Transverse colon (tissue), 4 donors: ENCODE measurements around the gene CLDN6. TPM values are rescaled to one million over a fixed set of nuclear protein-coding genes. Genes with fewer than 3 reads are reported as not detected.

Source experiments
- DNase-seq: peaks from one replicate; pipeline ENCODE4 v3.0.0-alpha.2; 2019
- H3K27ac ChIP-seq, 4 donors: fragments of 200-600 bp; sonication (generic); 2 replicates each; pipeline ENCODE4 v1.5.1; 2016 to 2018; ENCODE audit warnings: inconsistent platforms in 4 of 4
- H3K27me3 ChIP-seq: fragments of 200-600 bp; sonication (generic); 2 replicates; pipeline ENCODE4 v1.5.1; 2017; ENCODE audit warnings: inconsistent platforms
- H3K36me3 ChIP-seq, 4 donors: fragments of 200-600 bp; sonication (generic); 2 replicates each; pipeline ENCODE4 v1.5.1; 2017 to 2019; ENCODE audit warnings: inconsistent platforms in 4 of 4
- H3K4me1 ChIP-seq, 4 donors: fragments of 200-600 bp; sonication (generic); 2 replicates each; pipeline ENCODE4 v1.5.1; 2017 to 2020; ENCODE audit warnings: inconsistent platforms in 4 of 4
- H3K4me3 ChIP-seq, 4 donors: fragments of 200-600 bp; sonication (generic); 1 replicate in 1 of 4; 2 replicates in 3 of 4; pipeline versions ENCODE4 v1.5.1 to v1.6.1; 2017 to 2019; ENCODE audit warnings: inconsistent platforms in 4 of 4
- H3K9me3 ChIP-seq, 2 donors: fragments of 200-600 bp; sonication (generic); 2 replicates each; pipeline ENCODE4 v1.5.1; 2017 to 2019; ENCODE audit warnings: inconsistent platforms in 2 of 2
- CTCF ChIP-seq, 5 experiments: fragments of 200-600 bp in 3 of 5; fragments of 450-650 bp in 2 of 5; sonication (generic) in 3 of 5; IDR thresholded peaks; 1 replicate in 2 of 5; 2 replicates in 3 of 5; pipeline ENCODE4 v1.5.1; 2016 to 2017; ENCODE audit warnings: antibody characterized with exemption in 5 of 5, inconsistent platforms in 3 of 5, mild to moderate bottlenecking in 2 of 5, moderate library complexity in 1 of 5
- EP300 ChIP-seq: sonication (generic); formaldehyde crosslinking; IDR thresholded peaks from one replicate; pipeline ENCODE4 v1.6.1; 2017; ENCODE audit warnings: antibody characterized with exemption, low read depth
- POLR2A ChIP-seq: fragments of 450-650 bp; IDR thresholded peaks from one replicate; pipeline ENCODE4 v1.6.1; 2016; ENCODE audit warnings: antibody characterized with exemption, mild to moderate bottlenecking, moderate library complexity
- POLR2AphosphoS5 ChIP-seq, 3 donors: sonication (generic); formaldehyde crosslinking; IDR thresholded peaks; one replicate each; pipeline ENCODE4 v1.6.1; 2016; ENCODE audit warnings: antibody characterized with exemption in 3 of 3
- WGBS, 2 donors: methylation state at CpG; one replicate each; pipeline ENCODE4 v1.1.5; 2018; ENCODE audit warnings: low coverage in 1 of 2; 5-methylcytosine and 5-hydroxymethylcytosine counted together
- in situ Hi-C, 4 donors: fragments of 200-750 bp; cut with MboI; loops; one replicate each; pipeline versions ENCODE4 v1.15.0 to v1.15.1; 2017; ENCODE audit warnings: low sequenced_read_pairs in 3 of 4, low pct_ligation_motif_present in 1 of 4, low pct_unique_long_range_greater_than_20kb in 1 of 4
- intact Hi-C: fragments of 100-400 bp; cut with DNase I; formaldehyde crosslinking; loops from one replicate; pipeline ENCODE4 v1.15.1; 2023; ENCODE audit warnings: low total_unique reads
- total RNA-seq, 4 donors: library from RNA; depleted of rRNA; stranded (reverse); fragments of >200 nt; gene quantifications; one replicate each; pipeline ENCODE4 v1.1.0, GENCODE V29; 2016

CLDN6 gene
- total RNA-seq, 4 donors from 2014 or later: not detected

GRCh38 chr16:3030222-3031212 lies 12.5 kb upstream of the CLDN6 start:
- intact Hi-C loops (no loop called here), in situ Hi-C loops (loop anchor here in 1 of 4 donors (25.0 kb wide), 1 partner anchor 107 kb away; the partner anchor contains the start of gene ZNF213)
- Histone ChIP-seq H3K9me3 (no peaks in the 10 kb centered on the region), H3K4me3 (no peak overlapping the region), H3K4me1 (peaks cover 0 to 46% (median 22%) of the 10 kb centered on the region in 4 donors), H3K36me3 (no peaks in the 10 kb centered on the region), H3K27ac (no peak overlapping the region), H3K27me3 (peaks cover 58% of the 10 kb centered on the region)
- 82% methylated on average over 26 of the region's 33 CpGs; no CpG with 5 or more reads in 1 of the 2 donors for WGBS, 2 donors
- DNase-seq: no peak
- TF ChIP-seq EP300 (no peak), CTCF (IDR thresholded peaks at IDR 0.05) (no peak), POLR2AphosphoS5 (IDR thresholded peaks at IDR 0.05) (no peak), POLR2A (no peak)

- no peak for TF ChIP-seq POLR2AphosphoS5 (IDR thresholded peaks at IDR 0.05)
- no peak for DNase-seq
- peaks cover 50% of the 10 kb centered on the region for H3K27me3 ChIP-seq
- intact Hi-C loops (no loop called here), in situ Hi-C loops (loop anchor here in 1 of 4 donors (25.0 kb wide), 1 partner anchor 108 kb away; the partner anchor contains the start of gene ZNF213)
- no peaks in the 10 kb centered on the region for H3K9me3 ChIP-seq
- H3K36me3 ChIP-seq: no peaks in the 10 kb centered on the region
- no peak overlapping the region for H3K27ac ChIP-seq
- WGBS, 2 donors: 61 to 91% methylated on average over 6 to 44 of the region's 59 CpGs
- peak overlapping the region in 1 of 4 donors; percentile 22 for H3K4me3 ChIP-seq
- H3K4me1 ChIP-seq: peaks cover 0 to 48% (median 21%) of the 10 kb centered on the region in 4 donors
These were observed 11.7 kb upstream of the CLDN6 start for GRCh38 chr16:3029491-3030221.

- Histone ChIP-seq H3K4me3 (no peak overlapping the region), H3K27me3 (peaks cover 43% of the 10 kb centered on the region), H3K9me3 (no peaks in the 10 kb centered on the region), H3K36me3 (no peaks in the 10 kb centered on the region), H3K4me1 (peaks cover 0 to 53% (median 23%) of the 10 kb centered on the region in 4 donors), H3K27ac (no peak overlapping the region)
- in situ Hi-C loops: loop anchor here in 1 of 4 donors (25.0 kb wide), 1 partner anchor 108 kb away; the partner anchor contains the start of gene ZNF213
- DNase-seq: no peak
- TF ChIP-seq POLR2AphosphoS5 (IDR thresholded peaks at IDR 0.05) (no peak), CTCF (IDR thresholded peaks at IDR 0.05) (no peak), EP300 (no peak), POLR2A (no peak)
- 49% methylated on average over 15 of the region's 15 CpGs; no CpG with 5 or more reads in 1 of the 2 donors for WGBS, 2 donors
- intact Hi-C loops: no loop called here
These were observed 10.8 kb upstream of the CLDN6 start for GRCh38 chr16:3028716-3029319.

- H3K9me3 ChIP-seq: no peaks in the 10 kb centered on the region
- TF ChIP-seq POLR2A (peak; percentile 34), CTCF (IDR thresholded peaks at IDR 0.05) (peak; percentile 62 to 93 (median 82)), POLR2AphosphoS5 (IDR thresholded peaks at IDR 0.05) (peak; percentile 26 to 49 (median 37)), EP300 (no peak)
- H3K4me1 ChIP-seq: peaks cover 2 to 58% (median 29%) of the 10 kb centered on the region in 4 donors
- H3K36me3 ChIP-seq: no peaks in the 10 kb centered on the region
- in situ Hi-C loops (loop anchor here in 1 of 4 donors (25.0 kb wide), 1 partner anchor 109 kb away; the partner anchor contains the start of gene ZNF213), intact Hi-C loops (no loop called here)
- DNase-seq: peak; percentile 93
- peak overlapping the region in 1 of 4 donors; percentile 20 for H3K4me3 ChIP-seq
- H3K27ac ChIP-seq: peak overlapping the region; percentile 31 to 43 (median 36)
- WGBS, 2 donors: 10% methylated on average over 45 of the region's 58 CpGs; no CpG with 5 or more reads in 1 of the 2 donors
- peaks cover 40% of the 10 kb centered on the region for H3K27me3 ChIP-seq
These were observed 10.2 kb upstream of the CLDN6 start for GRCh38 chr16:3027983-3028715.
